ENCODE measurements around the gene OPCML.

OPCML gene

GRCh38 chr11:132430429-132431062, 1101.8 kb downstream of the OPCML start:
- Histone ChIP-seq H3K9me3 (ENCODE audit: insufficient read depth, low read length) (no peaks in the 10 kb centered on the region), H3K9me2 (replicated peaks; ENCODE audit: insufficient read depth, low read length) (no peaks in the 10 kb centered on the region), H3K9ac (ENCODE audit: low read length) (no peak overlapping the region), H4K20me1 (ENCODE audit: low read depth, low read length) (no peaks in the 10 kb centered on the region), H3F3A (ENCODE audit: insufficient read depth) (no peaks in the 10 kb centered on the region), H2AFZ (ENCODE audit: low read depth, low read length, severe bottlenecking) (no peak overlapping the region), H3K36me3 (ENCODE audit: low read length) (no peaks in the 10 kb centered on the region), H3K79me2 (ENCODE audit: insufficient read depth, low read length) (no peaks in the 10 kb centered on the region), H3K4me2 (ENCODE audit: low read depth, low read length, poor library complexity, severe bottlenecking) (no peak overlapping the region), H3K27me3 (ENCODE audit: low read length) (no peaks in the 10 kb centered on the region), H3K27ac (ENCODE audit: low read depth, low read length) (no peak overlapping the region), H3K4me3 (ENCODE audit: insufficient read depth, low read length, poor library complexity, severe bottlenecking) (no peak overlapping the region)
- no peak for TF ChIP-seq CTCF (IDR thresholded peaks at IDR 0.05; ENCODE audit: insufficient read depth, low read length, poor library complexity, severe bottlenecking)
- no peak for TF ChIP-seq EZH2phosphoT487 (conservative IDR thresholded peaks at IDR 0.05; ENCODE audit: low read length)

DNA sequence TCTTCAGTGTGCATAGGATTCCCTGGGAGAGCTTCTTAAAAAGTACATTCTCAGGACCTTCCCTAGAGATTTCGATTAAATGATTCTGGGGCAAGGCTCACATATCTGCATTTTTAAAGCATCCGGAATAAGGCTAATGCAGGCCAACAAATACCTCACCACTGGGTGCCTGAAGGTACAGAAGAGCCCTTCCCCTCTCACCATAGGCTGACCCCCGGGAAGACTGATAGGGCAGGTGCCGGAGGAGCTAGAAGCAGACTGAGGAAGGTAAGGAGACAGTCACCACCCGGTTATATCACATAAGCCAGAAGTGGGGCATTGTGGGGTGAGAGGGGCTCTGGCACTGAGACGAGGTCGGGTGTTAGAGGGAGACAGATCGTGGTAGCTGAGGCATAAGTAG, 1102.6 kb downstream of the OPCML start:
- Histone ChIP-seq H3K27me3 (ENCODE audit: low read length) (no peaks in the 10 kb centered on the region), H2AFZ (ENCODE audit: low read depth, low read length, severe bottlenecking) (no peak overlapping the region), H3K9me2 (replicated peaks; ENCODE audit: insufficient read depth, low read length) (no peaks in the 10 kb centered on the region), H3K36me3 (ENCODE audit: low read length) (no peaks in the 10 kb centered on the region), H3K9me3 (ENCODE audit: insufficient read depth, low read length) (no peaks in the 10 kb centered on the region), H3K4me3 (ENCODE audit: insufficient read depth, low read length, poor library complexity, severe bottlenecking) (no peak overlapping the region), H3F3A (ENCODE audit: insufficient read depth) (no peaks in the 10 kb centered on the region), H3K27ac (ENCODE audit: low read depth, low read length) (no peak overlapping the region), H4K20me1 (ENCODE audit: low read depth, low read length) (no peaks in the 10 kb centered on the region), H3K4me2 (ENCODE audit: low read depth, low read length, poor library complexity, severe bottlenecking) (no peak overlapping the region), H3K79me2 (ENCODE audit: insufficient read depth, low read length) (no peaks in the 10 kb centered on the region), H3K9ac (ENCODE audit: low read length) (no peak overlapping the region)
- TF ChIP-seq CTCF (IDR thresholded peaks at IDR 0.05; ENCODE audit: insufficient read depth, low read length, poor library complexity, severe bottlenecking) (no peak), EZH2phosphoT487 (conservative IDR thresholded peaks at IDR 0.05; ENCODE audit: low read length) (no peak)

DNA sequence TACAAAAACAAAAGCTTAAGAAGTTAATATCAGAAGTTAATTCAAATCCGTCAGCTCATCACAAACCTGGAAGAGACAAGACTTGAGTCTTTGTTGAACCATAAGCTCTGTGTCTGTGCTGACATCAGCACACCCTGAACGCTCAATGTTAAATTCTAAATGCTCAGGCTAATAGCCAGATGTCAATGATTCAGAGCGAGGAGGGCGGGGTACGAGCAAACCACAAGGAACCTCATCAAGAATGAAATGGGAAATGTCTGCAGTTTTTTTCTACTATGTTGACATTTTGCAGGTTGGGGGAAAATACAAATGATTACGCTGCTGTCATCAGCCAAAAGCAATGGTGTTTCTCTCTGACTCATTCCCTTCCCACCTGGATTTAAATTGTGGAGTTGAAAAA, 1104.7 kb downstream of the OPCML start:
- no peak overlapping the region for H3K4me2 ChIP-seq (ENCODE audit: low read depth, low read length, poor library complexity, severe bottlenecking)
- no peaks in the 10 kb centered on the region for H3K27me3 ChIP-seq (ENCODE audit: low read length)
- no peak overlapping the region for H3K27ac ChIP-seq (ENCODE audit: low read depth, low read length)
- H3K9me3 ChIP-seq (ENCODE audit: insufficient read depth, low read length): no peaks in the 10 kb centered on the region
- no peaks in the 10 kb centered on the region for H3K79me2 ChIP-seq (ENCODE audit: insufficient read depth, low read length)
- H4K20me1 ChIP-seq (ENCODE audit: low read depth, low read length): no peaks in the 10 kb centered on the region
- no peaks in the 10 kb centered on the region for H3K9me2 ChIP-seq (replicated peaks; ENCODE audit: insufficient read depth, low read length)
- H3K9ac ChIP-seq (ENCODE audit: low read length): no peak overlapping the region
- H3K36me3 ChIP-seq (ENCODE audit: low read length): no peaks in the 10 kb centered on the region
- H3K4me3 ChIP-seq (ENCODE audit: insufficient read depth, low read length, poor library complexity, severe bottlenecking): no peak overlapping the region
- TF ChIP-seq EZH2phosphoT487 (conservative IDR thresholded peaks at IDR 0.05; ENCODE audit: low read length): no peak
- H2AFZ ChIP-seq (ENCODE audit: low read depth, low read length, severe bottlenecking): no peak overlapping the region
- no peaks in the 10 kb centered on the region for H3F3A ChIP-seq (ENCODE audit: insufficient read depth)

DNA sequence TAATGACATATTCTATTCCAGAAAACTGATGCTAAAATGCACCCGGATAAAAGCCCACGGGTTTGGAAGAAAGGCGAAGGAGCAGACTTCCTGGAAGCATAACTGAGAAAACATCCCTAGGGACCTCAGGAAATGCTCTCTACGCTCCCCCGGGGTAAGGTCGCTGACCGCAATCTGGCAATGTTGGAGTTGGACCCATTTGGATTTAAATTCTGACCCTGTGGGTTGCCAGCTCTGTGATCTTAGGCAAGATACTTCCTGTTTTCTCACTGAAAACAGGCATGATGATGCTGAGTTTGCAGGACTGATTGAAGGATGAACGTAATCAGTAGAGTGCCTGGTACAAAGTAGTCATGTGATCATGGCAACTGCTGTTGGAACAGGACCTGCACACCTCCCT, 1107.9 kb downstream of the OPCML start:
- Histone ChIP-seq H3K27ac (ENCODE audit: low read depth, low read length) (no peak overlapping the region), H3K36me3 (ENCODE audit: low read length) (no peaks in the 10 kb centered on the region), H3K9me2 (replicated peaks; ENCODE audit: insufficient read depth, low read length) (no peaks in the 10 kb centered on the region), H3F3A (ENCODE audit: insufficient read depth) (no peaks in the 10 kb centered on the region), H3K9ac (ENCODE audit: low read length) (no peak overlapping the region), H4K20me1 (ENCODE audit: low read depth, low read length) (no peaks in the 10 kb centered on the region), H3K27me3 (ENCODE audit: low read length) (no peaks in the 10 kb centered on the region), H3K79me2 (ENCODE audit: insufficient read depth, low read length) (no peaks in the 10 kb centered on the region), H2AFZ (ENCODE audit: low read depth, low read length, severe bottlenecking) (no peak overlapping the region), H3K4me3 (ENCODE audit: insufficient read depth, low read length, poor library complexity, severe bottlenecking) (no peak overlapping the region), H3K4me2 (ENCODE audit: low read depth, low read length, poor library complexity, severe bottlenecking) (no peak overlapping the region), H3K9me3 (ENCODE audit: insufficient read depth, low read length) (no peaks in the 10 kb centered on the region)
- no peak for TF ChIP-seq CTCF (IDR thresholded peaks at IDR 0.05; ENCODE audit: insufficient read depth, low read length, poor library complexity, severe bottlenecking)
- no peak for TF ChIP-seq EZH2phosphoT487 (conservative IDR thresholded peaks at IDR 0.05; ENCODE audit: low read length)
